HK-2 (cell line): Measurements from ENCODE around the gene WASHC4.
"Not testable (repeated sequence)": the region's sequence is repeated elsewhere in the genome, so short reads cannot be mapped to it uniquely, and the experiment has no call there.

Experiments
- DNase-seq: peaks from one replicate; pipeline ENCODE4 v3.0.0-alpha.2; 2018; ENCODE audit not compliant: unreplicated experiment

WASHC4 gene

GRCh38 chr12:105092336-105092735 is 15.2 kb upstream of the WASHC4 start:
- no peak for DNase-seq

DNA sequence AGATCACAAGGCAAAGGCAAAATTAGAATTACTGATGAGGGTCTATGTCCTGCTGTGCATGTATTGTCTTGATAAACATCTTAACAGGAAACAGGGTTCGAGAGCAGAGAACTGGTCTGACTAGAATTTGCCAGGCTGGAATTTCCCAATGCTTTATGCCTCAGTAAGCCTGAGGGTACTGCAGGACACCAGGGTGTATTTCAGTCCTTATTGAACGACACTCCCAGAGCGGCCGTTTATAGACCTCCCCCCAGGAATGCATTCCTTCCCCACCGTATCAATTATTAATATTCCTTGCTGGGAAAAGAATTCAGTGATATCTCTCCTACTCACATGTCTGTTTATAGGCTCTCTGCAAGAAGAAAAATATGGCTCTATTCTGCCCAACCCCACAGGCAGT is 12.2 kb upstream of the WASHC4 start:
- not testable (repeated sequence) for DNase-seq

GRCh38 chr12:105099356-105099755 is 8.2 kb upstream of the WASHC4 start:
- no peak for DNase-seq

- no peak for DNase-seq
Measured at GRCh38 chr12:105100207-105100985, 7.1 kb upstream of the WASHC4 start.

GRCh38 chr12:105100998-105101397 is 6.5 kb upstream of the WASHC4 start:
- DNase-seq = no peak

DNA sequence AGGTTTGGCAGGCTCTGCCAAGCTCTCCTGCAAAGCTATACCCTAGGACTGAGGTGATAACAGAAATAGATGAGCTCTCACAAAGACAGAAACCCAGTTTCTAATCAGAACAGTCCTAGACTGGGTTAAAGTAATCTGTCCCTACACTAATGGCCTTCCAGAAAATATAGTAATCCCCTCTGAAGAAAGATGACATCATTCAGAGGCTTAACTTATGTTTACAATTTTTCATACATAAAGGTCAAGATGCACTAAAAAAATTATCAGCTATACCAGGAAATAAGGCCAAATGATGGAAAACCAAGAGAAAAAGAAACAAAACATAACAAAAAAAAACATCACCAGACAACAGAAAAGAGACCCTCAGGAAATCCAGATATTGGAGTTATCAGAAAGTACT is 4.9 kb upstream of the WASHC4 start:
- no peak for DNase-seq

DNA sequence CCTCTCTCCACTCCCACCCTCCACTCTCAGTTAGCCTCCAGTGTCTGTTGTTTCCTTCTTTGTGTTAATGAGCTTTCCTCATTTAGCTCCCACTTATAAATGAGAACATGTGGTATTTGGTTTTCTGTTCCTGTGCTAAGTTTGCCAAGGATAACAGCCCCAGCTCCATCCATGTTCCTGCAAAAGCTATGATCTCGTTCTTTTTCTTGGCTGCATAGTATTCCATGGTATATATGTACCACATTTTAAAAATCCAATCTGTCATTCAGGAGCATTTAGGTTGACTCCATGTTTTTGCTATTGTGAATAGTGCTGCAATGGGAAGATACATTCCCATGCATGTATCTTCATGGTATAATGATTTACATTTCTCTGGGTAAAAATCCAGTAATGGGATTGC is 2.8 kb upstream of the WASHC4 start:
- no peak for DNase-seq

DNA sequence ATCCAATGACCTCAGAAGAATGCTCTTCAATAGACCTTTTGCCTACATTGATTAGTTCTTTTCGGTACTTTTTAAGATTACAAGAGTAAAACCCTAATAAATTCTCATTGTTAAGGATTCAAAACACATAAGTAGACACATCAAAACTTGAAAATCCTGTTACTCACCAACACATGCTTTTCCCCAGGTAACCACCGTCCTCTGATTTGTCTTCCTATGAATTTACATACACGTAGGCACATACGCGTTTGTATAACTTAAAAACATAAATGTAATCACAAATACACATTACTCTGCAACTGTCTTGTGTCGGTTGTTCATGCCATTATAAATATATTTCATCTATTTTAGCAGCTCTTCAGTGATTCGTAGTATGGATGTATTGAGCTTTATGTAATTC is 910 bp upstream of the WASHC4 start:
- no peak for DNase-seq

GRCh38 chr12:105107171-105107493 is 399 bp upstream of the WASHC4 start:
- no peak for DNase-seq

DNA sequence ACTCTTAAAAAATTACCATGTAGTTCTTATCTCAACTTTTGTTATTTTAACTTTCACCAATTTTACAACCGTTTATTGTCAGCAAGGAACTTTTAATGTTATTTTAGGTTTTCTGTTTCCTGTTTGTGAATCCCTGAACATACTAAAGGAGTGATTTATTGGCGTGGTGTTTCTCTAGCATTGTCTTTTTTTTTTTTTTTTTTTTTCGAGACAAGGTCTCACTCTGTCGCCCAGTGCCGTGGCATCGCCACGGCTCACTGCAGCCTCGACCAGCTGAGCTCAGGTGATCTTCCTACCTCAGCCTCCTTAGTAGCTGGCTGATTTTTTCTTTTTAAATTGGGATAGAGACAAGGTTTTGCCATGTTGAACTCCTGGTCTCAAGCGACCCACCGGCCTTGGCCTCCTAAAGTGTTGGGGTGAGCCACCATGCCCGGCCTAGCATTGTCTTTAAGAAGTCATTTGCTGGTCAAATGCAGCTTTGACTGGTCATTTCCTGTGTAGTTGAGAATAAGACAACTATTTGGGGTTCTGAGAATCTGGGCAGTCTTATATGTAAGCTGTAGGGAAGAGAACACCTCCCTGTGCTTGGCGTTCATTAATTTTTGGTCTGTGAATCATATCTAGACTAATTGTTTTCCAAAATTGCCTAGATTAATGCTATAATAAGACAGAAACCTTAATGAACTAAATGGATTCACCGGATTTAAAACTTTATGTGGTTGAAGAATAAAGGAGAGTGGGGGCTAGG is 2.1 kb downstream of the WASHC4 start:
- peak; percentile 27 for DNase-seq

GRCh38 chr12:105110851-105111250 is 3.3 kb downstream of the WASHC4 start:
- DNase-seq = no peak

DNA sequence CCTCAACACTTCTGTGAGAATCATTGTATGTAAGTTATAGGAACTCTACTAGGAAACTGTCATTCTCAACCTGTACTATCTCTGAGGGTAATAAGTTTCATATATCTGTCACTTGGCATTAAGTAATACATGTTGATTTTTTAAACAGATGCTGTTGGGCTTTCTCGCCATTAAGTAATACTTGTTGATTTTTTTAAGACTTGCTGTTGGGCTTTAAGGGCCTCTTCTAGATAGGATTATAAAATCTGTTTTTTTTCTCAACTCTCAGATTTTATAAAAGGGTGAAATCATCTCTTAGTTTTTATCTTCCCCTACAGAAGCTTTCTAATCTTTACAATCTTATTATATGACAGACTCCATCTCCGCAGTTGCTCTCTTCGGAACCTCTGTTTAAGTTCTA is 5.6 kb downstream of the WASHC4 start:
- no peak for DNase-seq

DNA sequence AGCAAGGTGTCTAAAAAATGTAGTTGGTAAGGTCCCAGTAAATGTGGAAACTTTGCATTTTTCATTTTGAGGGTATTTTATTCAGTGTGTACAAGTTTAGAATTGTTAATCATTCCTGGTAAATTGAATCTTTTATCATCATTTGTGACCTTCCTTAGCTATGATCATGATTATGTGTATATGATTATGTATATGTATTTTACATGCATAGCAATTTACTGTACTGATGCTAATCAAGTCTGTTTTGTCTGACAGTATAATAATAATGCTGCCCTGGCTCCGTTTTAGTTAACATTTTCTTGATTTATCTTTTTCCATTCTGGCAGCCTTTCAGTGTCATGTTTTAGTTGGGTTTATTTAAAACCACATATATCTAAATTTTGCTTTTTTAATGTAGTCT is 9.4 kb downstream of the WASHC4 start:
- DNase-seq = no peak

- DNase-seq = no peak
Measured at GRCh38 chr12:105120551-105120950, 13.0 kb downstream of the WASHC4 start.

DNA sequence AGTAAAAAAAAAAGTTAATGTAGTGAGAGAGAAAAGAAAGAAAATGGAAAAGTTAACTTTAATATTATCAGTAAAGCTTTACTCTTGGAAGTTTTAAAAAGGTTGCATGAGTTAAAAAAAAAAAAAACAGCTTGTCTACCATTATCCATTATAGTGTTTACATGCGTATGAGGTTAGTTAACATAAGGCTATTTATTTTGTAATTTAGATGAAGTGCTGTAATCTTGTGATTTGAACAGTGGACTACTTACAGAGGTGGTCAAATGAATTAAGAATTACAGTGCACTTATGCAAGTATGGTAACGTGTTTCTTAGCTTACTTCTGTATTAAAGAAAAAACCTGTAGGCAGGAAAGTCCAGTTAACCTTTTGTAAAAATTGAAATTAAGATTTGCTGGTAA is 30.7 kb downstream of the WASHC4 start:
- no peak for DNase-seq

- DNase-seq = no peak
Measured at GRCh38 chr12:105141320-105141922, 33.9 kb downstream of the WASHC4 start.

DNA sequence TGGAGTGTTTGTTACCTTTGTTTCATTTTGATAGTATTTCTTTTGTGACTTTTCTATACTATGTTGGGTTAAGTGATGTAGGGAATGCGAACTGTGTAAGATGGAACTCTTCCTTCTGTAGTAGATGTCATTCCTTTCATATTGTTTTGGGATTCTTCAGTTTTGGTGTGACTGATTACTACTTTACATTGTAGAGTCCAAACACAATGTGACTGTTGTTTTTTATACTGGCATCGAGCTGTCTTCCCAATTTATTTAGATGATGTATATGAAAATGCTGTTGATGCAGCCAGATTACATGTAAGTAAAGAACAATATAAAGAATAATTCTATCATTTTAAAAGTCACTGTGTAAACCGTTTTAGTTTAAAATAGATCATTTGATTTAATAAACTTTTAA is 34.7 kb downstream of the WASHC4 start:
- DNase-seq = no peak

GRCh38 chr12:105156260-105156659 is 48.7 kb downstream of the WASHC4 start:
- no peak for DNase-seq

GRCh38 chr12:105157606-105158005 is 50.1 kb downstream of the WASHC4 start:
- DNase-seq = no peak

- DNase-seq = no peak
Measured at GRCh38 chr12:105158876-105159275, 51.3 kb downstream of the WASHC4 start.

DNA sequence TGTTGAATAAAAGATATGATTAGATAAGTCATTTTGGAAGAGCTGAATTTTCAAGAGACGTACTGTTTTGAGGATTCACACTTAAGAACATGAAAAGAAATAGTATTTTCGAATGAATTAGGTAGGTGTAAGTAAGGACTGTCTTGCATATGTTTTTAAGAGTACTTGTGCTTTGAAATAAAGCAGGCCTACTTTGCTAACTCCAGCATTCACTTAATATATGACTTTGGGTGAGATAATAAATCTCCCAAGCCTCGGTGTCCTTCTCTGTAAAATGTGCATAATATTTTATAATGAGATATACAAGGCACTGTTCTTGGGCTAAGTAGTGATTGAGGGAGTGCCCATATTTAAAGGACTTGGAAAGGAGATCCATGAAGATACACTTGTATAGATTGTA is 54.6 kb downstream of the WASHC4 start:
- DNase-seq = no peak

- DNase-seq = no peak
Measured at GRCh38 chr12:105164068-105164467, 56.5 kb downstream of the WASHC4 start.

DNA sequence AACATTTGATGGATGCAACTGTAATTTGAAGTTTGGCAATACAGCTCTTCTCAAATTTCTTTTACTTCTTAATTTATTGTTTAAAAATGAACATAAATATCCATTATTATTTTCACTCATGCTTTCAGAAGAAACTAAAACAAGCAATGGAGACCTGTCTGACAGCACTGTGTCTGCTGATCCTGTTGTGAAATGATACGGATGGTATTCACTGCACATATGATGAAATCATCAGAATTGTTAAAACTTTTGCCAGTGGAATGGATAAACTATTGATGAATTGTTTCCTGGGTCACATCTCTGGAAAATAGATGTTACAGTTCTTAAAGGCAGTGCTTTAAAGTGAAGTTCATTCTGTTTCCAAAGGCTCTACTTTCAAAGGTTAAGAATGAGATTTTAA is 59.2 kb downstream of the WASHC4 start:
- no peak for DNase-seq
